Colon (tissue), 2 donors: ENCODE data around the gene F12.

ENCODE experiments used
- FAIRE-seq: peaks from 2 replicates; lab custom pipeline; 2012; peaks lifted over from hg19 to GRCh38; lab: Jason Lieb, UNC
- donor health status: control.
- donor health status: control.

The F12 gene

DNA sequence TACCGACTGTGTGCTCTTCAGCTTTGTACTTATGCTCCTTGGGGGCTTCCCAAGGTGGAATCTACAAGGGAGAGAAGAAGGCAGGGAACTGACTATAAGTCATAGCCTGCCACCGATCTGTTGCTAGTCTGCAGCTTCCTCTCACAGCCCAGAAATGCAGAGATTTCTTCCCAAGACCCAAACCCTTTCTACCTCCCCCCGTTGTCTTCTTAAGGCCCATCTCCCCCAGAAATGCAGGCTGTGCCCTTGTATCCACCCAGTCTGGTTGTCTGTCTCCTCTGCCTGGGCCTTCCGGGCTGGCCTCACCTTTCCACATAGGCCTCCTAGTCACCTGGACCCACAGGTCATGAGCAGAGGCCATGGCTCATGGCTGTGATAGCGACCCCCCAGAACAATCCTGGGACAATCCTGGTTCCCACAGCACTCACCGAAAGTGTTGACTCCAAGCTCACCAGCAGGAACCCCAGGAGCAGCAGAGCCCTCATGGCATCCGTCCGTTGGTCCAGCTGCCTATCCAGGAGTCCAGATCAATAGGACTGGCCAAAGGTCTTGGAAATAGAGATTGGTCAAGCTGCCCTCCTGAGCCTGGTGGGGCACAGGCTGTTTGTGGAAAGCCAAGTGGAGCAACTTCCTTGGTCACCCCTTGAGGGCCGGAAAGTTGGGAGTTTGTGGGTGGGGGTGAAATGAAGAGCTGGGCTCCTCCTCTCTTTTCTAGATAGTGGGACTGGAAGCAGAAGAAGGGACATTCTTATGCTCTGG, at the start of gene F12:
F12 (minus strand) TSS at position 522 of the 759 bp plus-strand sequence; CDS start at position 485, 37 bp downstream.
- no peak for FAIRE-seq

DNA sequence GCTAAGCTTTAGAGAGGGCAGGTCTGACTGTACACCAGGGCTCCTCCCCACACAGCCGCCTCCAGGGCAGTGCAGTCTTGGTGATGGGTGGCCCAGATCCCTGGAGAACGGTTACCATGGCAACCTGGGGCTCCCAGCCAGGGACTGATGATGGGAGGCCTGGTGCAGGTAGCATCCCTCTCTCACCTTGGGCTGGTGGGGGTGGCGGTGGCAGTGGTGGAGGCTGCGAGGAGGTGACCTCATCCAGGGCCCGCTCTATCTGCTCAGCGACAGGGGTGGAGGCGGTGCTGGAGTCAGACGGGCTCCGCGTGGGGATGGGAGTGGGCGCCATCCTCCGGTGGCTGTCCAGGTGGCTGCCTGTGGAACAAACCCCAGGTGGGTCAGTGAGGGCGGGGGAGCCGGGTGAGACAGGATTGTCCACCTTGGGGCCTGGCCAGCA, 49.6 kb upstream of the F12 start:
- no peak for FAIRE-seq

DNA sequence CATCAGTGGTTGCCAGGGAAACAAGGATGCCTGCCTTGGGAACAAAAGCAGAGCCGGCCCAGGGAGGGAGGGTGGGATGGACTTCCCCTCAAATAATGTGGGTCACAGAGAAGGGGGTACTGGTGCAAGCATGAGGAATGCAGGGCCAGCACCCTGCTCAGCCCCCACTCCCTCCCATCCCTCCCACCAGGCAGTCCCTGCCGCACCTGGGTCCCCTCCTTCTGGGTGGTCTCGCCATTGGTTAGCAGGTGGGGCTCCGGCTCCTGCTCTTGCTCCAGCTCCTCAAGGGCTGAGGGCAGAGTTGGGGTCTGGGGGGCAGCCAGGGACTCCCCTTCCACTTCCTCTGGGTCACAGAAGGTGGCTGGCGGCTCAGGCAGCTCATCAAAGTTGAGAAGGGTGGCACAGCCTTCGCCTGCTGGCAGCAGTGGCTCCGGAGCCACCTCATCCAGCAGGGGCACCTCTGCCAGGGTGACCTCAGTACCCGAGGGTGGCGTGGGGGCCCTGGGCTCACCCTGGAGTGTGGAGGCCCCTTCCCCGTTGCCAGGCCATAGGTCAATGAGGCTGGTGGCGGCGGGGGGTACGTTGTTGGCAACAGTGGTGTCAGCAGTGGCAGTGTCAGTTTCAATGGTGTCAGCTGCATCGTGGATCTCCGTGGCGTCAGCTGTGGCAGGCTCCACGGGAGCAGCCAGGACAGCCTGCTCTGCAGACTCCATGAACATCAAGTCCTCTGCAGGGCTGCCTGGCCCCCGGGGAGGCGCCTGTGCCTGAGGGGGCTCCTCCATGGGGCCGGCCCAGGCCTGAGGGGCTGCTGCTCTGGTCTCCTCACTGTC, 48.7 kb upstream of the F12 start:
- FAIRE-seq, result no peak

DNA sequence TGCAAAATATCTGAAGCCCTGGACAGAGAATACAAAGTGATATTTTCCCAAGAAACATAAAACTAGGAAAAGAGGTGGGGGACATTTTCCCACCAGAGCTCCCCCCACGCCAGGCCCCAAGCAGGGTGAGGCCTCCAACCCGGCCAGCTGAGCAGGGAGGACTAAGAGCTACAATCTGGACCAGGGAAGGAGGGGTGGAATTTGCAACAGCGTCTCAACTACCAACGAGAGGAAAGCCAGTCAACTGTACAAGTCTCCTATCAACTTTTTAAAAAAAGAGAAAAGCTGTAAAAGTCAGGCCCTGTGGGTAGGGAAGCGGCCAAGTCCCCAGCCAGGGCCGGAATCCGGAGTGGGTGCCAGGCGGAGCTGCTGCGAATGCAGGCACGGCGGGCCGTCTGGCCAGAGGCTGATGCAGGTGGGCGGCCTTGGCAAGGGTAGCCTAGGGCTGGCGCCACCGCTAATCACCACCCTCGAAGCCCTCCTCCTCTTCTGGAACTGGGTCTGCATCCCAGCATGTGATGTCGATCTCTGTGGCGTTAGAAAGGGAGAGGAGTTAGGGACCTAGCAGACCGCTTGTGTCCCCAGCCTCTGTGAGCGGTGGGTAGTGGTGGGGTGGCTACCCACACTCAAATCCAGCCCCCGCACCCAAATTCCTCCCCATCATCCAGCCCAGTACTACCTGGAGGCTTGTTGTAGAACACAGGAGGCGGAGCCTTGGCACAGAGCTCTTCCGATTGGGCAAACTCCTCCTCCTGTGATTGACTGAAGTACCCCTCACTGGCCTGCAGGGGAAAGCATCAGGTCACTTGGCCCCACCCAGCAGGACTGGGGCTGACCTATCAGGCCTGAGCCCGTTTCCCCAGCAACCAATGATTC, 47.9 kb upstream of the F12 start:
- no peak for FAIRE-seq

DNA sequence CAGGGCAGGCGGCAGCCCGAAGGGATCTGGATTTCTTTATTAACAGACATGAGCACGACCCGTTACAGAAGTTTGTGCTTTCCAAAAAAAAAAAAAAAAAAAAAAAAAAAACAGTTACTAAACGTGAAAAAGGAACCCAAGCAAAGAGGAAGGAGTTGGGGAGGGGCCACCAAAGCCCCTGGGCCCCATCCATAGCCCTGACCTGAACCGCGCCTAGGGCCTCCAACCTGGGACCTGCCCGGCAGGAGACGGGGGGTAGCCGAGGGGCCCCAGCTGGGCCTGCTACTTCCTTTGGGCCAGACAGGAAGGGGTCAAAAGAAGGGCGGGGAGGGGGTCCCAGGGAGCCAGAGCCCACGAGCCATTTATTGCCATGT, 47.2 kb upstream of the F12 start:
- no peak for FAIRE-seq

DNA sequence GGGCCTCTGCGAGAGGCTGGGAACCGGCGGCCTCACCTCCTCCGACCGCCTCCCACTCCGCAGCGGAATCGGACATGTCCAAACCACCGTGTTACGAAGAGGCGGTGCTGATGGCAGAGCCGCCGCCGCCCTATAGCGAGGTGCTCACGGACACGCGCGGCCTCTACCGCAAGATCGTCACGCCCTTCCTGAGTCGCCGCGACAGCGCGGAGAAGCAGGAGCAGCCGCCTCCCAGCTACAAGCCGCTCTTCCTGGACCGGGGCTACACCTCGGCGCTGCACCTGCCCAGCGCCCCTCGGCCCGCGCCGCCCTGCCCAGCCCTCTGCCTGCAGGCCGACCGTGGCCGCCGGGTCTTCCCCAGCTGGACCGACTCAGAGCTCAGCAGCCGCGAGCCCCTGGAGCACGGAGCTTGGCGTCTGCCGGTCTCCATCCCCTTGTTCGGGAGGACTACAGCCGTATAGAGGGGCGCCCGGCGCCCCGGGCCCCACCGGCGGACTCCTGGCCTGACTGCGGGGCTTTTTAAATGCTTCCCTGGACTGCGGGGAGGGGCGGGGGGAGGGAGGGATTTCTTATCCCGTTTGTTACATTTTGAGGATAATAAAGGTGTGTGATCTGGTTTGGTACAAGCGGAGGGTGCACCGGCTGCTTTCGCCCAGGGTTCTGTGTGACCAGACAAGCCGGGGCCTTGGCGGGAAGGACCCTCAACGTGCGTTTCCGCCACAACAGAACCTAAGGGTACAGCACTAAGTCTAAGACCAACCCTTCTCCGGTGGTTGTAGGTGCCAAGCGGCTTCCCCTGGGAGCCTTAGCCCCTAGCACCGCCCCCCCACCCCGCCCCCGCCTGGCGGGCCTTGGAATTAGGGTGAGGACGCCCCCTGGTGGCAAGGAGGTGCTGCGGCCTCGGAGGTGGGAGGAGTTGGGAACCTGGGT, 46.6 kb upstream of the F12 start:
- FAIRE-seq, result no peak

DNA sequence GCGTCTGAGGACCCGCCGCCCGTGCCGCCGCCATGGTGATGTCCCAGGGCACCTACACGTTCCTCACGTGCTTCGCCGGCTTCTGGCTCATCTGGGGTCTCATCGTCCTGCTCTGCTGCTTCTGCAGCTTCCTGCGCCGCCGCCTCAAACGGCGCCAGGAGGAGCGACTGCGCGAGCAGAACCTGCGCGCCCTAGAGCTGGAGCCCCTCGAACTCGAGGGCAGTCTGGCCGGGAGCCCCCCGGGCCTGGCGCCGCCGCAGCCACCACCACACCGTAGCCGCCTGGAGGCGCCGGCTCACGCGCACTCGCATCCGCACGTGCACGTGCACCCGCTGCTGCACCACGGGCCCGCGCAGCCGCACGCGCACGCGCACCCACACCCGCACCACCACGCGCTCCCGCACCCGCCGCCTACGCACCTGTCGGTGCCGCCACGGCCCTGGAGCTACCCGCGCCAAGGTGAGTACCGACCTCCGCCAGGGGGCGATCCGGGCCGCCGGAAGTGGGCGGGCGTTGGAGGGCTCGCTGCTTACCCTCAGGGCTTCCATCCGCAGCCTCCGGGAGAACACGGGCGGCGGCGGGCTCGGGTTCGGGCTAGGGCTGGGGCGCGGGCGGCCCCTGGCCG, 45.8 kb upstream of the F12 start:
- no peak for FAIRE-seq

DNA sequence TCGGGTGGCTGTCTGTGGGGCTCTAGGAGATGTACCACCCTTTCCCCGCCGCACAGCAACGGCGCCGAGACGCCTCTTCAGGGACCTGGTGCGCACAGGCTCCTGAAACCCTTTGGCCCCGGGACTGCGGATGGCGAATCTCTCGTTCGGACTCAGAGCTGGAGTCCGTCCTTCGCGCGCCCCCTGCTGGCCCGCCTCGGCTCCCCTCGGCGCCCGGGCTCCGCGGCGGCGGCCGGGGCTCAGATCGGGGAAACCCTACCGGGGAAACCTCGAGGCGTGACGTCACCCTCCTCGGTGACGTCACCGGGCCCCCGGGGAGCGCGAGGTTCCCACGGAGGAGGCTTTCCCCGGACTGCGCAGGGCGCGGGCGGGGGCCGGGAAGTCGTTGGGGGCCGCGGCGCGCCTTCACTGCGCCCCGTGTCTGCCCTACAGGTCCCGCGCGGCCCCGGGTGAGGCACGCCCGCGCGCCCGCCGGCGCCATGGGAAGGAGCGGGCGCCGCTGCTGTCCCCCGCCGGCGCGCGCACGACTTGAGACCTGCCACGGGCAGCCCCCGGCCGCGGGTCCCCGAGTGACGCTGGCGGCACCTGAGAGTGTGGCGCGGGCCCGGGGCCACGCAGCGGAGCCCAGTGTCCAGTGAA, 45.2 kb upstream of the F12 start:
- FAIRE-seq, result no peak

DNA sequence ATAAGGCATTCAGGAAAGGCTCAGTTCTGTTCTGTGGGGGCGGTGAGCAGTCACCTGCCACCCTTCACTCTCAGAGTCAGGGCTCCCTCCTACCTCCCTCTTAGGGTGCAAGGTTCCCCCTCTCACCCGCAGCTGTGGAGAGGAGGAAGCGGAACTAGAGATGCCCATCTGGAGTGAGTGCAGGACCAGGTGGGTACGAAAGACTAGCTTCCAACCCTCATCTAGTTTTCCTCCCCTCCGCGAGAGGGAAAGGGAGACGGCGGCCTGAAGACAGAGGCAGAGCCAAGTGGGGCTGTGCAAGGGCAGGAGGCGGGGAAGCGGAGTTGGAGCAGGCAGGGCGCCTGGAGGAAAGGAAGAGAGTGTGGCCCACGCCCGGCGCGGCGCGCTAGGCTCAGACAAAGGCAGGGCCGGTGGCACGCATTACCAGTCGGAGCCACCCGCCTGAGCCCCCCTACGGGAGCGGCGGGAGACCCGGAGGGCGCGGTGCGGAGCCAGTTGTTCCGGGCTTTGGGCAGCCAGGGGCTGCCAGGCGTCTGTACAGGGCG, 44.6 kb upstream of the F12 start:
- no peak for FAIRE-seq

DNA sequence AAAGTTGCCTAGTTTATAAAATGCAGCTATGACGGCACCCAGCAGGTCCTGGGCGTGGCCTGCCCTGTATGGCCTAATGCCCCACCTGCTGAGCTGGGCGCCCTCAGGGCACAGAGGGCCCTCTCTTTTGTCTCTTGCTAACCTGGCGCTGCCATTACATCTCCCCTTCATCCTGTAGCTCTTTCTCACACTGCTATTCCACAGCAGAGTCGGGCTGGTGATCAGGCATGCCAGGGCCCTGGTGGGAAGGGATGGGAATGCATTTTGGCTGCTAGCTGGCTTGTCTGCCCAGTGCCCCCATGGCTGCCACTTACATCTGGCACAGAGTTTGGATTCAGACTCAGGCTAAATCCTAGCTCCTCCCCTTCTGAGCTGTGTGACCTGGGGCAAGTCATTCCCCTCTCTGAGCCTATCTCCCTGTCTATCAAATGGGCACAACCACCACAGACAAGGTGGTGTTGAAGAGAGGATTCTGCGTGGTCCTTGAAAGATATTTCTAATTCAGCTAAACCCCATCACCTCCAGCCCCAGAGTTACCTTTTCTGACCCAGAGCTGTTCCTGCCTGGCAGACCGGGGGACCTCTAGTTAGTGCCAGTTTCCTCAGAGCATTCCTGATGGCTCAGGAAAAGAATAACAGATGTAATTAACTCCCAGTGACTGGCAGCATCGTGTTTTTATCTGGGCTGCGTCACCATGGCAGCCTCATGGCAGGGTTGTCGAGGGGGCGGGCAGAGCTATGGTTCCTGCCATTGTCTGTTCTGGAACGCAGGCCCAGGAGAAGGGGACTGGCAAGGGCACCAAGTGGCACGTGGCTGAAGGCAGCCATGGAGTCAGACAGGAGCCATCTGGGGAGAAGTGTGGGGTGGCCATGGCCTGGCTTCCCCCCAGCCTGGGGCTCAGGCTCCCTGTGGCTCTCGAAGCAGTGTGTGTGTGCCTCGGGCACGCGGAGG, 43.6 kb upstream of the F12 start:
- FAIRE-seq, result no peak

DNA sequence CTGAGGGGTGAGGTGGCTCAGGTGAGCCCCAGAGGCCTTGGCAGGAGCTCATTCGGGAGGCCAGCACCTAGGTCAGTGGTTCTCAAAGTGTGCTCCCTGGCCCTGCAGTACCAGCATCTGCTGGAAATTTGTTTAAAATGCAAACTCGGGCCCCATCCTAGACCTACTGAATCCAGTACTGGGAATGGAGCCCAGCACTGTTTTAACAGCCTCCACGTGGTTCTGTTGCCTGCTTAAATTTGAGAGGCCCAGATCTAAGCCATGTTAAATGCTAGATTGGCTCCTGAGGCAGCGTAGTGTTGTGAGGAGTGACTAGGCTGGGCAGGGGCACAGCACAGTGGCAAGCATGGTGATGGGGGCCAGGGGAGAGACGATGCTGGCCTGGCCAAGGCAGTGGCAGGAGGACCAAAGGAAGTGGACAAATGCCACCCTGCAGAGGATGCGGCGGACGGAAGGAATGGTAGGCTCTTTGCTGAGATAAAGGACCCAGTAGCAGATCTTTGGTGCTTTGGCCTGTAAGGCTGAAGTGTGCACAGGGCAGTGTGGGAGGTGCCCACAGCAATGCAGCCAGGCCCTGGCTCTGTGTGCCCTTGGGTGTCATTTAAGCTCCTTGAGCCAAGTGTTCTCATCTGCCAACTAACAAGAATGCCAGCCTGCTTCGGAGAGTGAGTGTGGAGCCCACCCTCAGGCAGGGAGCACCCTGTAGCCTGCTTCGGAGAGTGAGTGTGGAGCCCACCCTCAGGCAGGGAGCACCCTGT, 41.5 kb upstream of the F12 start:
- no peak for FAIRE-seq

DNA sequence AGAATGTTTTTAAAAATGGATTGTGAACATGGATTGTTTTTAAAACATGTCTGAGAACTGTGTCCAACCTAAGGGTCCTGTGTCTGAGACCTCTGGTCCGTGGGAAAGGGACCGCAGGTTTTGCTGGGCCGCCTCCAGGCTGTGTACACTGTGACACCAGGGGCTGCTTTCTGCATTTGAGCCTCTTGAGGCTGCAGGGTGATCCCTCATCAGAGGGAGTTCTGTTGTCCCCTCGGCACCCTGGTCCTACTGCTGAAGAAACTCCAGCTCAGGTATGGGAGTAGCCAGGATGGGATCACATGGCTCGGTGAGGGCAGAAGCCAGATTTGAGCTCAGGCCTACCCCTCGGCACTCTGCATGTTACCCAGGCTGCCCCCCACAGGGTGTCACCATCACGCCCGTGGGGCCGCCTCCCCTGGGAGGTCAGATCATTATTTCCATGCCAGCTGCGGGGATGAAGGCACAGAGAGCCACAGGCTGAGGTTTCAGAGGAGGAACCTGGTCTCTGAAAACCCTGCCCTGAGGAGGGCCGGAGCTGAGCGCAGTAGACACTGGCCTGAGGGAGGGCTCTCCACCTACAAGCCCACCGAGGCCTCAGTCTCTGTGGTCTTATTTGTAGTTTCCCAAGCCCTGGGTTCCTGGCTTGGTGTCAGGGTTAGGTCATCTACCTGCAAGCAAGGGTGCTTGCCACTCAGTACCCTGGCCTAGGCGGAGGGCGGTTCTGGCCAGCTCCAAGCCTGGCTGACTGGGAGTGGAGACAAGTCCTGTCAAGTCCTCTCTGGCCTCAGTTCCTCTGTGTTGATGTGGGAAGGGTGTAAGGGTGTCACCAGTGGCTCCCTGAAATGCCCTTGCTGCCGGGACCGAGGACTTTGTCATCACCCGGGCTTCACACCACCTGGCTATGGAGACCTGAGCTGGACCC, 40.0 kb upstream of the F12 start:
- FAIRE-seq, result no peak

DNA sequence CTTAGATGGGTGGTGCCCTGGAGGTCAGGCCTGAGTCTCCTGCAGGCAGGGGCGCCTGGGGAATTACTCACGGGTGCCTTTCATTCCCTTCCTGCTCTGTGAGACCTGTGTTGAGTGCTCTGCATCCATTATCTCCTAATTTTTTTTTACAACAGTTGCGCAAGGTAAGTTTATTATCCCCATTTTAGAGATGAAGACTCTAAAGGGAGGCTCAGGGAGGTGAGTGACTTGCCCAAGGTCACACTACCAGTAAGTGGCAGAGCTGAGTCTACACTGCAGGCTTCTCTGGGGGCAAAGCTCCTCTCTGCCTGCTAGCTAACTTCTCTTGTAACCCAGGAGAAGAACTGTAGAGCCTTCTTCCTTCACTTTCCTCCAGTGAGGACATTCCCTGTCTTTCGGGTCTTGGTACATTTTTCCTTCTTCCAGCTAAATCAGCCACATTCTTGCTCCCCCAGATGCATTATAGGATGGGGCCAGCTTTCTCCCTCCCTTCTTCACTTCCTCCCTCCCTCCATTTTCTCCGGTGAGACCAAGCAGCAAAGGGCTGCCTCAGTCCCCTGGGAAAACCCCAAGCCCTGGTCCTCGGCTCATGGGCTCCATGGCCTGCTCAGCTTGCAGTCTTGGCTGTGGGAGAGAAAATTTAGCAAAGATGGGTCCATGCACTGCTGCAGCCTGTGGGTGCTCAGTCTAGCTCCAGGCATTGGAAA, 39.0 kb upstream of the F12 start:
- no peak for FAIRE-seq

DNA sequence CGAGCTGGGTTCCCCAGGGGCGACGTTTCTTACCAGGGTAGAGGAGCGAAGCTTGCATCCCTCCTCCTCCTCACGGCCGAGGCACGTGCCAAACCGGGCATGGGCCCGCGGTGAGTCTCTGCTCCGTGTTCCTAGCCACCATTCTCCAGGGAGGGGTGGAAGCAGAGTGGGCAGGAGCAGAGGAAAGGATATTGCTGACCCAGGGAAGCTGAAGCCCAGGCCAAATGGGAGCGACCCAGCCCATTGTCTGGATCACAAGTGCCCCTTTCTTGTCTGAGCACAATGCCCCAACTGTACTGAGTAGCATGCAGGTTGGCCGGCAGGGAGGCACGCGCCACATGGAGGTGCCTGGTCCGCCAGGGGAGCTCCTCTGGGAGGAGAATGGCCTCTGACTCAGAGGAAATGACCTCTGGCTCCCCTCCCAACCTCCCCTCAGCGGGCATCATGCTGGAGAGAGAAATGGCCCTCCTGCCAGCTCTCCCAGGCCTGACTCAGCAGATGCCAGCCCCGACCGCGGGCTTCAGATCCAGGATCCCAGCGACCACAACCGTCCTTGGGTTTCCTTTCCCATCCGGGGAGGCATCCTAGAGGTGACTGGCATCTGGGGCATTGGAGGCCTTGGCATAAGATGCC, 38.4 kb upstream of the F12 start:
- no peak for FAIRE-seq

DNA sequence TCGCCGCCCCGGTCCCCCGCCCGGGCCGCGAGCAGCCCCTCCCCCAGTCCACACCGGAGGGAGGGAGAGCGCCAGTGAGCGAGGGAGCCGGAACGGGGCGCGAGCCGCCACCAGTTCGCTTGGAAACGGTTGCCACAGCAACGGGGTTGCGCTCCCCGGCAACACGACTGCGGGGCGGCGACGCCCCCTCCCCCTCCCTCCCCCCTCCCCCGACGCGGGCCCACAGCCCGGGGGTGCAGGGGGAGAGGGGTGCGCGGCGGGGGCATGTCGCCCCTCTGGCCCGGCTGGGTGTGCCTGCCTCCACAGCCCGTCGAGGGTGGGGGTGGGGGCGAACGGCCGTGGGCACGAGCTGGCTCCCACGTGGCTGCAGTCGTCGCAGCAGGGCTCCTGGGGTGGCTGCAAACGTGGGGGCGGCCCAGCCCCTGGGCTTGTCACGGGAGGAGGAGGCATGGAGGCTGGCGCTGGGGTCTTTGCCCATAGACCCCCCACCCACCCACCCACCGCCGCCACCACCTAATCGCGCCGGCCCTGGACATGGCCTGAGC, 37.8 kb upstream of the F12 start:
- no peak for FAIRE-seq
